Measurements from ENCODE around the gene HEPHL1.
"Not testable (repeated sequence)": the region's sequence is repeated elsewhere in the genome, so short reads cannot be mapped to it uniquely, and the experiment has no call there.

DNA sequence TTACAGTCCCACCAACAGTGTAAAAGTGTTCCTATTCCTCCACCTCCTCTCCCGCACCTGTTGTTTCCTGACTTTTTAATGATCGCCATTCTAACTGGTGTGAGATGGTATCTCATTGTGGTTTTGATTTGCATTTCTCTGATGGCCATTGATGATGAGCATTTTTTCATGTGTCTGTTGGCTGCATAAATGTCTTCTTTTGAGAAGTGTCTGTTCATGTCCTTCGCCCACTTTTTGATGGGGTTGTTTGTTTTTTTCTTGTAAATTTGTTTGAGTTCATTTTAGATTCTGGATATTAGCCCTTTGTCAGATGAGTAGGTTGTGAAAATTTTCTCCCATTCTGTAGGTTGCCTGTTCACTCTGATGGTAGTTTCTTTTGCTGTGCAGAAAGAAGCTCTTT is 136.2 kb downstream of the HEPHL1 start:
- not testable (repeated sequence) for TF ChIP-seq ZNF462 (CRISPR knock-in tag; IDR thresholded peaks at IDR 0.05); EZH2 (IDR thresholded peaks at IDR 0.05; ENCODE audit: low read depth, unreplicated experiment); REST (IDR thresholded peaks at IDR 0.05; ENCODE audit: unreplicated experiment); ZNF331 (CRISPR knock-in tag; IDR thresholded peaks at IDR 0.05; ENCODE audit: low read depth); POLR2AphosphoS5 (IDR thresholded peaks at IDR 0.05; ENCODE audit: low read depth); JUNB (IDR thresholded peaks at IDR 0.05; ENCODE audit: unreplicated experiment); CREB1 (CRISPR knock-in tag; IDR thresholded peaks at IDR 0.05; ENCODE audit: low read depth); ZNF114 (CRISPR knock-in tag; IDR thresholded peaks at IDR 0.05); EZH2phosphoT487 (IDR thresholded peaks at IDR 0.05; ENCODE audit: unreplicated experiment)
- TF ChIP-seq, protein P1, sequence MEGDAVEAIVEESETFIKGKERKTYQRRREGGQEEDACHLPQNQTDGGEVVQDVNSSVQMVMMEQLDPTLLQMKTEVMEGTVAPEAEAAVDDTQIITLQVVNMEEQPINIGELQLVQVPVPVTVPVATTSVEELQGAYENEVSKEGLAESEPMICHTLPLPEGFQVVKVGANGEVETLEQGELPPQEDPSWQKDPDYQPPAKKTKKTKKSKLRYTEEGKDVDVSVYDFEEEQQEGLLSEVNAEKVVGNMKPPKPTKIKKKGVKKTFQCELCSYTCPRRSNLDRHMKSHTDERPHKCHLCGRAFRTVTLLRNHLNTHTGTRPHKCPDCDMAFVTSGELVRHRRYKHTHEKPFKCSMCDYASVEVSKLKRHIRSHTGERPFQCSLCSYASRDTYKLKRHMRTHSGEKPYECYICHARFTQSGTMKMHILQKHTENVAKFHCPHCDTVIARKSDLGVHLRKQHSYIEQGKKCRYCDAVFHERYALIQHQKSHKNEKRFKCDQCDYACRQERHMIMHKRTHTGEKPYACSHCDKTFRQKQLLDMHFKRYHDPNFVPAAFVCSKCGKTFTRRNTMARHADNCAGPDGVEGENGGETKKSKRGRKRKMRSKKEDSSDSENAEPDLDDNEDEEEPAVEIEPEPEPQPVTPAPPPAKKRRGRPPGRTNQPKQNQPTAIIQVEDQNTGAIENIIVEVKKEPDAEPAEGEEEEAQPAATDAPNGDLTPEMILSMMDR (conservative IDR thresholded peaks at IDR 0.05; ENCODE audit: low read depth in 2 of 2), result not testable (repeated sequence)
